CD4-positive, alpha-beta T cell treated with Interleukin-4 for 4 hours (primary cell): ENCODE data around the gene IPO9.

Experiments
- DNase-seq: peaks from one replicate; pipeline ENCODE4 v3.0.0-alpha.2; 2020

The IPO9 gene

DNA sequence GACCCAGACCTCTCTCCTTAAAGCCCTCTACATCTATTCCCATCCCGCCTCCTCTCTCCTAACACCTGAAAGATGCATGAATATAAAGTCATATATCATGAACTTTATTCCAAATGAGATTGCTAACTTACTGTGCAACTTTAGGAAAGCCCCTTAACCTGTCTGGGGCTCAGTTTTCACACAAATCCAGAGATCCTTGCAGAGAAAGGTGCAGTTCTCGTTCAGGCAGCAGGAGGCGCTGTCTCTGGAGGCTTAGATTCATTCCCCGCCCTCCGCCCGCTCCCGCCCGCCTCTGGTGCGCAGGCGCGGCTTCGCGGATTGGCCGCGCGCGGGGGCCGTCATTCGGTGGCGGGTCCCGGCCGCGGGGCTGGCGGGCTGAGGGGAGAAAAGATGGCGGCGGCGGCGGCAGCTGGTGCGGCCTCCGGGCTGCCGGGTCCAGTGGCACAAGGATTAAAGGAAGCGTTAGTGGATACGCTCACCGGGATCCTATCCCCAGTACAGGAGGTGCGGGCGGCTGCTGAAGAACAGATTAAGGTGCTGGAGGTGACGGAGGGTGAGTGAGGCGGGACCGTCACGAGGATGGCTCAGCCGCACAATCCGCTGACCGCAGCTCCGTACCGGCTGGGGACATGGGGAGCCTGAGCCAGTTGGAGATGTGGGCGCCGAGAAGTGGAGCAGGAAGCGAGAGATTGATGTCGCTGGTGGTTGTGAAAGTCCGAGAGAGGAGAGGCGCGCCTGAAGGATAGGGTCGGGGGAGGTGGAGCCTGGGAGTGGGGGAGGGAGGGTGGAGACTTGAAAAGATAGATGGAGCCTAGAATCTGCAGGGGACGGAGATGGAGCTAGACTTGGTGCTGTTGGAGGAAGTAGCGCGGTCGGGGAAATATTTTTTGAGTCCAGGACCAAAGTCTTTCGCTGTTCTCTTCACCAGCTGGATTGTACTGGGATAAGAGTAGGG, at the start of gene IPO9:
TSS of gene IPO9 (plus strand) at position 338 of the 955 bp plus-strand sequence. CDS start at position 391, 53 bp downstream.
- DNase-seq: peak; percentile 89

DNA sequence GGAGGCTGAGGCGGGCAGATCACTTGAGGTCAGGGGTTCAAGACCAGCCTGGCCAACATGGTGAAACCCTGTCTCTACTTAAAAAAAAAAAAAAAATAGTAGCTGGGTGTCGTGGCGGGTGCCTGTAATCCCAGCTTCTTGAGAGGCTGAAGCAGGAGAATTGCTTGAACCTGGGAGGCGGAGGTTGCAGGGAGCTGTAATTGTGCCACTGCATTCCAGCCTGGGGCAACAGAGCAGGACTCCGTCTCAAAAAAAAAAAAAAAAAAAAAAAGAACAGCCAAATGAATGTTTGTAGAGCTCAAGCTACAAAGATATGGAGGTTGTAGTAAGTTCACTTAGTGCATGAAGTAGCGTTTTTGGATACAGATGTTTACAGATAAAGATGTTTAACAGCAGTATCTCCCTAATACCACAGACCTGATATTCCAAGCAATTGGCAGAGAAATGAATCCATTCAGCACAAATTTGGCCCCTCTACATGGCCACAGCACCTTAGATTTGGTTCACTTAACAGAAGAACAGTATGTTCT, 49.5 kb upstream of the IPO9 start:
- DNase-seq: no peak

DNA sequence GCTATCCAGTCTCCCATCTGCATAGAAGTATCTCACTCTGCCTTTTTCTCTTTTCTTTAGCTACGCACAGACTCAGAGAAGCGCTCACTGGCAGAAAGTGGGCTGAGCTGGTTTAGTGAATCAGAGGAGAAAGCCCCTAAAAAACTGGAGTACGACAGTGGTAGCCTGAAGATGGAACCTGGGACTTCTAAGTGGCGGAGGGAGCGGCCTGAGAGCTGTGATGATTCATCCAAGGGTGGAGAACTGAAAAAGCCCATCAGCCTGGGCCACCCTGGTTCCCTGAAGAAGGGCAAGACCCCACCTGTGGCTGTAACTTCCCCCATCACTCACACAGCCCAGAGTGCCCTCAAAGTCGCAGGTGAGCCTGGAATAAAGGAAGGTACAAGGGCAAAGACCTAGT, 48.0 kb upstream of the IPO9 start:
- no peak for DNase-seq

DNA sequence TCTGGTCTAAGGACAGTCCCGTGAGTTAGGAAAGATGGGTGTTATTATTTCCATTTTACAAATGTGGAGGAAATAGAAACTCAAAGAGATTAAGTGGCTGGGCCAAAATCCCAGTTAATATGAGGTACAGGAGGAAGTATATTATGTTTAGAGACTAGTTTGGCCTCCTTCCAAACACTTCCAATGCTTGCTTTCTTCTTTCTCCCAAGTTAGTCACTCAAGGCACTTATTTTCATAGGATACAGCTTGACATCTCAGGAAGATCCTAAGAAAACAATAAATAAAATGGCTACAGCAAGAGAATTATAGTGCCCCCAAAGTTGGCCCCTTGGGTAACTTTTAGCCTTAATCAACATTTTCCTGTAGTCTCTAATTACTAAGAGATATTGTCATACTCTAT, 47.5 kb upstream of the IPO9 start:
- no peak for DNase-seq

DNA sequence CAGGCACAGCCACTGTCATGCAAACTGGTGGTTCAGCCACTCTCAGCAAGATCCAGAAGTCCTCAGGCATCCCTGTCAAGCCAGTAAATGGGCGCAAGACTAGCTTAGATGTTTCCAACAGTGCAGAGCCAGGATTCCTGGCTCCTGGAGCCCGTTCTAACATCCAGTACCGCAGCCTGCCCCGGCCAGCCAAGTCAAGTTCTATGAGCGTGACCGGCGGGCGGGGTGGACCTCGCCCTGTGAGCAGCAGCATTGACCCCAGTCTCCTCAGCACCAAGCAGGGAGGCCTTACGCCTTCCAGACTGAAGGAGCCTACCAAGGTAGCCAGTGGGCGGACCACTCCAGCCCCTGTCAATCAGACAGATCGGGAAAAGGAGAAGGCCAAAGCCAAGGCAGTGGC, 46.6 kb upstream of the IPO9 start:
- DNase-seq: no peak

DNA sequence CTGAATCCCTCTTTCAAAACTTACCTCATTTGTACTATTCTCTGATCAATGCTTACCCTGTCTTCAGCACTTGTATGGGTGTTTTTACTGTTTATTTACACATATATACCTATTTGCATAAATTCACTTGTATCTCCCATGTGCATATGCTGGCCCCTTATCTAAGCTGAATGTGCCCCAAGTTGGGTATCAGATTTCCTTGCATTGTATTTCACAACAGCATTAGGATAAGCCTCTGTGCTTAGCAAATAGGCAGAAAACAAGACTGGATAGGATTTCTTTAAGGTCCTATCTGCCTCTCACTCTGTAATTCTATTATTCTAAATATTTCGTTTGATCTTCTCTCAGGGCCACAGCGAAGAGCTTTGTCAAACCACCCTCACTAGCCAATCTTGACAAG, 45.9 kb upstream of the IPO9 start:
- DNase-seq: no peak

DNA sequence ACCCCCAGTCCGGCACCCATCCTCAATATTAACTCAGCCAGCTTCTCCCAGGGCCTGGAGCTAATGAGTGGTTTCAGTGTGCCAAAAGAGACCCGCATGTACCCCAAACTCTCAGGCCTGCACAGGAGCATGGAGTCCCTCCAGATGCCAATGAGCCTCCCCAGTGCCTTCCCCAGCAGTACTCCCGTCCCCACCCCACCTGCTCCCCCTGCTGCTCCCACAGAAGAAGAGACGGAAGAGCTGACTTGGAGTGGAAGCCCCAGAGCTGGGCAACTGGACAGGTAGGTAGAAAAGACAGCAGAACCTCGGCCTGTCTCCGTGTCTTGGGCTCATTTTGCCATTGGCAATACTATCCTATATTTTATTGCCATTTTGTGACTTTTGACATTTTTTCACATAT, 45.4 kb upstream of the IPO9 start:
- no peak for DNase-seq

DNA sequence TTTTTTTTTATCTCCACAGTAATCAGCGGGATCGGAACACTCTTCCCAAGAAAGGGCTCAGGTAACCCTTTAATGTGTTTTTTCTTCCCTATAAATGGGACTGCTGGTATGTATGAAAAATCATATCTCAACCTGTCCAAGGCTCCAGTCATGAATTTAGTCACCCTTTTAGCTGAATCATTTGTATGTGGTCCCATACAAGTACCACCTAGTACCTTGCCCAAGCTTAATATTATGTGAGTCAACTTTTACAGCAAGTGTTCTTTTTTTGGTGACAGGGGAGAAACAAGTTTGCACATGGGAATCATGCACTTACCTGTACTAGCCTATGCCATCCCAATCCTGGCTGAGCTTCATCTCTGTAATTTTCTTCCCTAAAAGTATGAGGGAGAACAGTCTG, 43.7 kb upstream of the IPO9 start:
- no peak for DNase-seq

DNA sequence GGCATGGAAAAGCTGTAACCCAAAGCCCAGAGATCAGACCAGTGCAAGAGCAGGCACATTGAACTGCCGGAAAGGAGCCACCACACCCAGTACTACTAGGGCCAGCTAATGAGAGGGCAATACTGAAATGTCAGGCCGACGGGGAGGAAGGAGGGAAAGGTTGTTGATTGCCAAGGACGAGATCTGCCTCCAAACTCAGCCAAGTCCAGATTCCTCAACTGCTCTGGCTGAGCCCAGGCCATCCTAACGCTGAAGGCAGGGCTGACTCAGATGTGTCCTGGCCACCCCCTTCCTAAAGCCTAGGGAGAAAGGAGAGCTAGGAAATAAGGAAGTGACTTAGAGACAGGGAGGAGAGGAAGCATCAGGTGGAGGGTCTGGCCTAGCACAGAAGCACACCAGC, 42.1 kb upstream of the IPO9 start:
- no peak for DNase-seq

DNA sequence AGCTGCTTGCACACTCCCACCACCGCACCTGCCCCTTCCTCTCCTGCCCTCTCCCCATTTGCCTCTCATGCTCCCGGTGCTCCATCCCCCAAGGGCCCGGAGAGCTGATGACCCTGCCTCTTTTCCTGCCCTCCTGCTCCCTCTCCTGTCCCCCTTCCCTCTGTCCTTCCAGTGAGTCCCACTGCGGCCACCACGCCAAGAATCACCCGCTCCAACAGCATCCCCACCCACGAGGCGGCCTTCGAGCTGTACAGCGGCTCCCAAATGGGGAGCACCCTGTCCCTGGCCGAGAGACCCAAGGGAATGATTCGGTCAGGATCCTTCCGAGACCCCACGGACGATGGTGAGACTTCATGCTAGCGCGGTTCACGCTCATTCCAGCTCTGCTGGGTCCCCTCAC, 40.7 kb upstream of the IPO9 start:
- DNase-seq: no peak

DNA sequence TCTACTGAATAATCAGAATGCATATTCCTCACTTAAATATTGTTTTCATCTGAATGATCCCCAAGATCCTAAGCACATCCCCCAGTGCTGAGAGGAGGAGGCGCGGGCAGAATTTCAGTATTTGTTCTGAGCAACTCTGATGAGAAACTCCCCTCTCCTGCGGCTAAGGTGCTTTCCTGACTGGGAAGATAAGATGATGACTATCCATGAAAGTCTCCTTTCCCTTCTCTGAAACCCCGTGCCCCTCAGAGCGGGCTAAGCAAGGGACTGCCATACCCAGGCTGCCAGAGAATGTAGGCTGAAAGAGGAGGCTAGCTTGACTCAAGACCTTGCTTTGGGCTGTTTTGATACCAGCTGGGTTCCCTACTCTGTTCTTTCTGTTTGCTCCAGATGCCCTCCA, 39.7 kb upstream of the IPO9 start:
- no peak for DNase-seq

DNA sequence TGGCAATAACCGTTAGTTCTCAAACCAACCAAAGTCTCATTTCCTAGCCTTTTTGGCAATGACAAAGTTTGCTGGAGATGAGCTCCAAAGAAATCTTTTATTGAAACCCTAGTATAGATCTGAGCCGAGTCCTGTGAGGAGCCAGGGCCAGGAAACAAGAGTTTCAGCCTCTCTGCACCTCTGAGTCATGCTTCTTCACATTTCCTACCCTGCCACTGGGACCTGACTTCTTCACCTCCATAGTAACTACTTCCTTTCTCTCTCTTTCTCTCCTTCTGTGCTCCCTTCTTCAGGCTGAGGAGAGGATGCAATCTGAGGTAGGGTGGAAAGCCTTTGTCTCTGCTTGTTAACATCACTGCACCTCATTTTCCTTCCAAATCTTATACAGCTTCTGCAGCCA, 38.7 kb upstream of the IPO9 start:
- DNase-seq: no peak

DNA sequence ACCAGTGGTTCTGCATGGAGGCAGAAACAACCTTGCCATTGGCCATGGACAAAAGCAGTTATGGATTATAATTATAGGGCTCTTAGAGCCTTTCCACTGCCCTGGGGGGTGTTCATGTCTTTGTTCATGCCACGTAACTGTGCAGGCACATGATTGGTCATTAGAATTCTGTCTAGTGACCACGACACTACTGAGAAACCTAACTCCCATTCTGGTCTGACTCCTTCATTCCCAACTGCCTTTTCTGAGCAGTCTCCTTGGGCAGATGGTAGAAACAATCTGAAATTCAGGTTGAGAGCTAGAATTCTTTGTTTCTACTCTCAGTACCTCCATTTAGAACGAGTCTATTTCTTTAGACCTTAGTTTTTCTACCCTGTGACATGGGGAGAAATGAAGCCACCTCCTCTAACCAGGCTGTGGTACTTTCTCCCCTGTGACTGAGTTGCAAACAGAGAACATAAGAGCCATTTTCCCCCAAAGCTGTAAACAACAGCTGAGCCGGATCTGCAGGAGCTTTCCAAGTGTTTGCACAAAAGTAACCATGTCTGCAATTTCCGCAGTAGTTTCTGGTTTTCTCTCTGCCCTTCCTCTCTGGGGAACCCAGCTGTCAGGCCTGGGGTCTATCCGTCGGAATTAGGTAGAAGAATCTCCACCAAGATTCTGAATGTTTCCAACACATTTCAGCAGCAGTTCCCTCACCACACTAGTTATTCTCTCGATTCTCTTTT, 37.7 kb upstream of the IPO9 start:
- no peak for DNase-seq

DNA sequence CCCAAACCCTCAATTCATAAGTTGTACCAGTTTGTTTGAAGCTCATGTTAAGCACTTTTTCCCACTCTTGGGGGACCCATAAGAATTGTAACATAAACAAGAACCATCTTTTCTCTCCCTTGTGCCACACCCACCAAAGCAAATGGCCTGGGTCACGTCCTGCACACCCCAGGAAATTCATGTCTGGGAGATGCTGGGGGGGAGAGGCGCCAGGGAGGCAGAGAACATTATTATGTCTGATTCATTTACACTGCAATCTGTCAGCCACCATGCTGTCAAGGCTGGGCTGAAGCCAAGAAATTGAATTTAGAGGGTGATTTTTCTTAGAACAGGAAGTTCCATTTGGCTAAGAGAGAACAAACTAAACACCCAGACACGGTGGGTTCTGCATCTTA, 37.2 kb upstream of the IPO9 start:
- no peak for DNase-seq

DNA sequence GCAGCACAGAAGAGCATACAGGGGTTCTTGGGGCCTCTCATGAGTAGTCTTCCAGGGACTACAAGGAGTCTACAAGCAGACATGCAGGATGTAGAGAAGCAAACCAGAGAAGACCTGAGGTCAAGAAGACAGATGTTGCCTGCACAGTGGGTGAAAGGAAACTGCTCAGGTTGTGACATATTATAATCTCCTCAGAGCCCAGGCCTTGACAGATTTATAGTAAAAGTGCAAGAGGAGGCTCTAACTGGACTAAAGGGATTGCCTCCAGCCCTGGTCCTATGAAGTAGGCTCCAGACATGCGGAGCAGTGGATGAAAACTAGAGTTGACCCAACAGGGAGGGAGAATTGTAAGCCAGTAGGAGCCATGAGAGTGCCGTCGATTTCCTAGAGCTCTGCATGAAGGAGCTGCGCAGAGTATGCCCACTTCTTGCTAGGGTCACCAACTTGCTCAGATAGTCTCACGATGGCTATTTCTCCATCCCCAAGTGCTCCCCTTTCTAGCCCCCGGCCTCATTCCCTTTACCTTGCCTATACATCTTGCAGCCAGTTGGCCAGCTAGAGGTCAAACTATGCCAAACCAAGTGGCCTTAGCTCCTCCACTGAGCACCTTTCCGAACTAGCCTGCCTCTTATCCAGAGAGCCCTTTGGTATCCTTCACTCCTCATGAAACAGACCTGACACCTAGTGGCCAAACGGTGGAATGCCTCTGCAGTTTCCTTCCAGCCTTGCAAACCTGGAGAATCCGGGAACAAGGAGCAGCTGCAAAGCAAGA, 36.2 kb upstream of the IPO9 start:
- DNase-seq: peak; percentile 50

DNA sequence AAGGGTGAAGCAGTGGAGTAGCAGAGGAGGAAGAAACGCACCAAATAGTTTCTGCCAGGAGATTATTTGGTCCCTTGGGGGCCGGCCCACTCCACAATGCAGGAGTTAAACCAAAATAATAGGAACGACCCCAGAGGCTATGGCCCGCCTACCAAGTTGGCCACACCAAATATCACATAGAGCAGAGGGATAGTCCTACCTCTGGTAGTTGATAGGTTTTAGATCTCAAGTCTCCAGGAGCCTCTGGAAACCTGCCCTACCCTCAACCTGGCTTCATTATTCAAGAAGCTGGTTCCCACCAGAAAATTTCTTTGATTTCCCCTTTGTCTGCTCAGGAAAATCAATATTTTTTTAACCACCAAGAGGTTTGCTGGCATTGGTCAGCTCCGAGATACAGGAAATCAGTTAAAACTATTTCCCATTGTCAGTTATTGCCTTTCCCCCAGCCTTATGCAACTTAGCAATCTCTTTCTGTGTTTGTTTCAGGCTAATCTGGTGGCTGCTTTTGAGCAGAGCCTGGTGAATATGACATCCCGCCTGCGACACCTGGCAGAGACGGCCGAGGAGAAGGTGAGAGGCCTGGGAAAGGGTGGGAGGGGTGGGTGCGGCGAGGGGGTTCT, 35.5 kb upstream of the IPO9 start:
- no peak for DNase-seq

DNA sequence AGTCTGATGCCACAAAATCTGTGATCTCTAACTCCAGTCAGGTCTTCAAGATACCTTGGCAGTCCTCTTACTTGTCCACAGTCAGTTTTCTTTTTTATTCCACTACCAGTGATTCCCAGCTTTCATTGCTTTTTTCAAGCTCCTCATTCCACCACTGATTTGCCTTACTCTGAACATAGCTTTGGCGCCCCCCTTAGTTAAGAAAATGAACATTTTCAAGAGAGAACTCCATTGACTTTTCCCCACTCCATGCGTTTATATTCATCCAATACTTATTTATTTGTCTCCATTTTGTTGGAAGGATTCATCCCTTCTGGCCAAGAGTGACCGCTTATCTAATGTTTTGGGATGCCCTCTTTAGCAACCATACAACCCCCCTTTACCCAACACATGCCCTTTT, 33.9 kb upstream of the IPO9 start:
- no peak for DNase-seq

DNA sequence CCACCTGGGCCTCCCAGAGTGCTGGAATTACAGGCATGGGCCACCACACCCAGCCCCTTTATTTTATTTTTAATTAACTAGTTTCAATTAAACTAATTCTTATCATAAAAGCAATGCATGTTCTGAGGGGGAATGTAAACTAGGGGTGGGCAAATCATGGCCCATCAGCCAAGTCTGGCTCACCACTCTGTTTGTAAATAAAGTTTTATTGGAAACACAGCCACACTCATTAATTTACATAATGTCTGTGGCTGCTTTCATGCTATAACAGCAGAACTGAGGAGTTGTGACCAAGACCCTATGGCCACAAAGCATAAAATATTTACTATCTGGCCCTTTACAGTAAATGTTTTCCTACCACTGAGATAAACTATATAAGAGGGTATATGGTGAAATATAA, 28.7 kb upstream of the IPO9 start:
- no peak for DNase-seq

DNA sequence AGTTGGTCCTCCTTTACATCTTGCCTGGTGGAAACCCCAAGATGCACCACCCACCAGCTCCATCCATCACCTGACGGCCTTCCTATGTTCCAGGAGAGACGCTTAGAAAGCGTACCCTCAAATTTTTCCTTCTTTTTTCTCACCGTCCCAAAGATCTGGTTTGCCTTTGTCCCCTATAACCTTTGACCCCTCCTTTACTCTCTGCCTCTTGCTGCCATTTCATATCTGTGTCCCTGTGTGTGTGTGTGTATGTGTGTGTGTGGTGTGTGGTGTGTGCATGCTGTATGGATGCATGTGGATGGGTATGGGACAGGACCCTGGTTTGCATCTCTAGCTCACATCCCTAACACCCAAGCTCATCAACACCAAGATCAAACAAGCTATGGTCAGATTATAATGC, 22.2 kb upstream of the IPO9 start:
- DNase-seq: no peak

DNA sequence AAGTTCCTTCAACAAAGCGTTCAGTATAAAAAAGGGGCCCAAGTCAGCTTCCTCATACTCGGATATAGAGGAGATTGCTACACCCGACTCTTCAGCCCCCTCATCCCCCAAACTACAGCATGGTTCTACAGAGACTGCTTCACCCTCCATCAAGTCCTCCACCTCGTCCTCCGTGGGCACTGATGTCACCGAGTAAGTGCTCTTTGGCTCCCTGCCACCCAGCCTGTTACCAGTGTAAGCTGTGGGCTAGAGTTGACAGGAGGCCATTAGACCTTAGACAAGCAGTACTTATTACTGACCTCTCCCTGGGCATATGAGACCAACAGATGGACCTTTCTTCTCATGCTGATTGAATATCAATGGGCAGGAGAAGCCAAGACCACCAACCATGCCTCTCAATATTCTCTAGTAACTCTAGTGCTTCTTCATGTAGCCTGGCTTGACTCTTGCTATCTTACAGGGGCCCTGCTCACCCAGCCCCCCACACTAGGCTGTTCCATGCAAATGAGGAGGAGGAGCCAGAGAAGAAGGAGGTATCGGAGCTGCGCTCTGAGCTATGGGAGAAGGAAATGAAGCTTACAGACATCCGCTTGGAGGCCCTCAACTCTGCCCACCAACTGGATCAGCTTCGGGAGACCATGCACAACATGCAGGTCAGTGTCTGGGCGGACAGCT, 20.9 kb upstream of the IPO9 start:
- DNase-seq: no peak

DNA sequence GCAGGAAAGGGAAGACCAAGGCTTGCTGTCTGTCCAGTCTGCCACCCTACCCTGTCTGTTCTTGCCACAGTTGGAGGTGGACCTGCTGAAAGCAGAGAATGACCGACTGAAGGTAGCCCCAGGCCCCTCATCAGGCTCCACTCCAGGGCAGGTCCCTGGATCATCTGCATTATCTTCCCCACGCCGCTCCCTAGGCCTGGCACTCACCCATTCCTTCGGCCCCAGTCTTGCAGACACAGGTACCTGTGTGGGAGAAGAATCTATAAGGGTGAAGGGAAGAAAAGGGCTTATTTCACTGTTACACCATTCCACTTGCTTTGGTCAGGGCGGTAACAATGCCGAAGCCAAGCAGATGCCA, 20.3 kb upstream of the IPO9 start:
- no peak for DNase-seq

DNA sequence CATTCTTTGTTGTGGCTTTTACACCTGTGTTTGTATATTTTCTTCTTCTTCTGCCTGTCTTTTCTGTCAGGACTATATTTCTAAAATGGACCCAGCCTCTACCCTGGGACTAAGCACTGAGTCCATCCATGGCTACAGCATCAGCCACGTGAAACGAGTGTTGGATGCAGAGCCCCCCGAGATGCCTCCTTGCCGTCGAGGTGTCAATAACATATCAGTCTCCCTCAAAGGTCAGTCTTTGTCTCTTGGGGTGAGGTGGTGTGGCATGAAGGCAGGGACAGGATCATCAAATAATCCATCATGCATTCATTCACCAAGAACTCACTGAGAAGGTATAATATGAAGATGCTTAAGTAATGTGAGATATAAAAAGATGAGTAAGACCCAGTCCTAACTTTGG, 19.1 kb upstream of the IPO9 start:
- no peak for DNase-seq
